ENCODE results near the gene ADARB2. TPM values are rescaled to one million over a fixed set of nuclear protein-coding genes. Genes with fewer than 3 reads are reported as not detected.

Gene ADARB2
- total and polyA plus RNA-seq, 10 of the 15 experiments (the other 5 are each of a cell fraction or from before 2014, with no cell fraction given) = 0.02 to 4.1 (median 0.76) TPM

GRCh38 chr10:1544929-1545328, 192.4 kb downstream of the ADARB2 start:
- no peak for FAIRE-seq

More at GRCh38 chr10:1544929-1545328, 192.4 kb downstream of the ADARB2 start:
- CTCF ChIA-PET = interaction anchor here (1.4 kb wide), 1 partner anchor 125 kb away, joined by 5 read pairs; no protein-coding TSS in a partner anchor
- no peak overlapping the region for H3K4me3 ChIP-seq
- no peak overlapping the region for H3K4me2 ChIP-seq (ENCODE audit: control insufficient read depth, insufficient read depth)
- intact Hi-C loops (cut with micrococcal nuclease; ENCODE audit: unreplicated experiment) = no loop called here
- WGBS (ENCODE audit: insufficient coverage, insufficient replicate concordance, low lambda C conversion rate, missing lambda C conversion rate) = 38% methylated on average over 2 of the region's 2 CpGs
- no peaks in the 10 kb centered on the region for H3K79me2 ChIP-seq (ENCODE audit: control insufficient read depth, insufficient read depth, low read length)
- H3K9me3 ChIP-seq (replicated peaks; ENCODE audit: control insufficient read depth, insufficient read depth, low read length) = no peaks in the 10 kb centered on the region; the same call in 2 of the 3 replicates
- H3K9ac ChIP-seq (ENCODE audit: control insufficient read depth, insufficient read depth, low read length) = no peak overlapping the region
- no peaks in the 10 kb centered on the region for H4K20me1 ChIP-seq (ENCODE audit: control insufficient read depth, insufficient read depth)
- SMC1A ChIA-PET (ENCODE audit: uncharacterized antibody, unreplicated experiment) = interaction anchor here (0.9 kb wide), 1 partner anchor 65 kb away, joined by 3 read pairs; no protein-coding TSS in a partner anchor
- RAD21 ChIA-PET (ENCODE audit: unreplicated experiment) = interaction anchor here (0.8 kb wide), 1 partner anchor 56 kb away, joined by 3 read pairs; no protein-coding TSS in a partner anchor
- no peaks in the 10 kb centered on the region for H3K36me3 ChIP-seq (ENCODE audit: control insufficient read depth in 2 of 2, insufficient read depth in 2 of 2, low read length in 1 of 2)
- H3K27me3 ChIP-seq (replicated peaks in 1 of 2; ENCODE audit: control insufficient read depth in 2 of 2, insufficient read depth in 2 of 2, low read length in 1 of 2) = no peaks in the 10 kb centered on the region
- no peak overlapping the region for H2AFZ ChIP-seq (ENCODE audit: control insufficient read depth, low read depth, low read length)
- POLR2A ChIA-PET = no interaction called here
- ATAC-seq = no peak
- in situ Hi-C loops (cut with MboI) = no loop called here
- no peak for TF ChIP-seq PML (IDR thresholded peaks at IDR 0.05; ENCODE audit: low read length)
- TF ChIP-seq KDM1A (IDR thresholded peaks at IDR 0.05; ENCODE audit: borderline replicate concordance) = no peak
- TF ChIP-seq, protein P1, sequence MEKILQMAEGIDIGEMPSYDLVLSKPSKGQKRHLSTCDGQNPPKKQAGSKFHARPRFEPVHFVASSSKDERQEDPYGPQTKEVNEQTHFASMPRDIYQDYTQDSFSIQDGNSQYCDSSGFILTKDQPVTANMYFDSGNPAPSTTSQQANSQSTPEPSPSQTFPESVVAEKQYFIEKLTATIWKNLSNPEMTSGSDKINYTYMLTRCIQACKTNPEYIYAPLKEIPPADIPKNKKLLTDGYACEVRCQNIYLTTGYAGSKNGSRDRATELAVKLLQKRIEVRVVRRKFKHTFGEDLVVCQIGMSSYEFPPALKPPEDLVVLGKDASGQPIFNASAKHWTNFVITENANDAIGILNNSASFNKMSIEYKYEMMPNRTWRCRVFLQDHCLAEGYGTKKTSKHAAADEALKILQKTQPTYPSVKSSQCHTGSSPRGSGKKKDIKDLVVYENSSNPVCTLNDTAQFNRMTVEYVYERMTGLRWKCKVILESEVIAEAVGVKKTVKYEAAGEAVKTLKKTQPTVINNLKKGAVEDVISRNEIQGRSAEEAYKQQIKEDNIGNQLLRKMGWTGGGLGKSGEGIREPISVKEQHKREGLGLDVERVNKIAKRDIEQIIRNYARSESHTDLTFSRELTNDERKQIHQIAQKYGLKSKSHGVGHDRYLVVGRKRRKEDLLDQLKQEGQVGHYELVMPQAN (conservative IDR thresholded peaks at IDR 0.05) = no peak
- no peak for TF ChIP-seq NR2F1 (conservative IDR thresholded peaks at IDR 0.05)
- TF ChIP-seq, protein P2, sequence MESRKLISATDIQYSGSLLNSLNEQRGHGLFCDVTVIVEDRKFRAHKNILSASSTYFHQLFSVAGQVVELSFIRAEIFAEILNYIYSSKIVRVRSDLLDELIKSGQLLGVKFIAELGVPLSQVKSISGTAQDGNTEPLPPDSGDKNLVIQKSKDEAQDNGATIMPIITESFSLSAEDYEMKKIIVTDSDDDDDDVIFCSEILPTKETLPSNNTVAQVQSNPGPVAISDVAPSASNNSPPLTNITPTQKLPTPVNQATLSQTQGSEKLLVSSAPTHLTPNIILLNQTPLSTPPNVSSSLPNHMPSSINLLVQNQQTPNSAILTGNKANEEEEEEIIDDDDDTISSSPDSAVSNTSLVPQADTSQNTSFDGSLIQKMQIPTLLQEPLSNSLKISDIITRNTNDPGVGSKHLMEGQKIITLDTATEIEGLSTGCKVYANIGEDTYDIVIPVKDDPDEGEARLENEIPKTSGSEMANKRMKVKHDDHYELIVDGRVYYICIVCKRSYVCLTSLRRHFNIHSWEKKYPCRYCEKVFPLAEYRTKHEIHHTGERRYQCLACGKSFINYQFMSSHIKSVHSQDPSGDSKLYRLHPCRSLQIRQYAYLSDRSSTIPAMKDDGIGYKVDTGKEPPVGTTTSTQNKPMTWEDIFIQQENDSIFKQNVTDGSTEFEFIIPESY (IDR thresholded peaks at IDR 0.05) = no peak
- TF ChIP-seq IKZF2 (IDR thresholded peaks at IDR 0.05) = no peak
- peaks cover 7% of the 10 kb centered on the region for H3K4me1 ChIP-seq (ENCODE audit: control insufficient read depth, insufficient read depth, low read length)
- DNase-seq (ENCODE audit: low read depth, low spot score) = no peak
- no peak overlapping the region for H3K27ac ChIP-seq (ENCODE audit: control insufficient read depth, insufficient read depth)
- no TSS peak for BruUV-seq (replicated peaks)

Measured in GM12878 (cell line).